Left lung (tissue), 10 donors: ENCODE data around the gene ABCA13. TPM values are rescaled to one million over a fixed set of nuclear protein-coding genes. Genes with fewer than 3 reads are reported as not detected.

Experiments used
- ATAC-seq: fragments of 200-7000 bp; cut with Tn5 transposase; one replicate; pipeline ENCODE4 v1.9.1; 2020; ENCODE audit warnings: moderate library complexity
- DNase-seq, 4 donors: peaks; one replicate each; pipeline ENCODE4 v3.0.0-alpha.2; 2013 to 2020
- H3K27ac ChIP-seq, 2 donors: fragments of 200-600 bp; sonication (generic) in 1 of 2; one replicate each; pipeline versions ENCODE4 v1.5.0 to v1.8.0; 2020 to 2021
- H3K27me3 ChIP-seq, 2 donors: fragments of 200-600 bp; sonication (generic) in 1 of 2; one replicate each; pipeline versions ENCODE4 v1.5.0 to v1.8.0; 2020 to 2021
- H3K36me3 ChIP-seq, 2 donors: fragments of 200-600 bp; sonication (generic) in 1 of 2; one replicate each; pipeline versions ENCODE4 v1.5.0 to v1.8.0; 2020 to 2021
- H3K4me1 ChIP-seq, 2 donors: fragments of 200-600 bp; one replicate each; pipeline ENCODE4 v1.8.0; 2021
- H3K4me3 ChIP-seq, 2 donors: fragments of 200-600 bp; sonication (generic) in 1 of 2; one replicate each; pipeline versions ENCODE4 v1.5.0 to v1.8.0; 2020 to 2021; ENCODE audit warnings: mild to moderate bottlenecking in 1 of 2
- H3K9me3 ChIP-seq, 2 donors: fragments of 200-600 bp; sonication (generic) in 1 of 2; one replicate each; pipeline versions ENCODE4 v1.5.0 to v1.8.0; 2020 to 2021
- intact Hi-C, 2 donors: fragments of 100-400 bp; cut with DNase I; formaldehyde crosslinking; loops; one replicate each; pipeline versions ENCODE4 v1.11.2 to v1.14.2; 2022
- polyA plus RNA-seq, 6 donors: library from polyadenylated mRNA; unstranded; fragments of 120-200 nt; gene quantifications; one replicate each; pipeline ENCODE4 v1.2.1, GENCODE V29; 2013; ENCODE audit not compliant: insufficient read length in 6 of 6
- total RNA-seq, 2 donors: library from RNA; stranded (reverse); fragmentation: NEBNext Ultra II Directional; extraction: Animal tissue kit (Norgen Biotek cat#: 25700); gene quantifications; one replicate each; pipeline ENCODE4 v1.2.1, GENCODE V29; 2021
- TF ChIP-seq, protein P1 (sequence below), 2 donors: fragments of 200-600 bp; sonication (generic) in 1 of 2; IDR thresholded peaks; one replicate each; pipeline versions ENCODE4 v1.5.0 to v1.8.0; 2021; ENCODE audit warnings: antibody characterized with exemption in 2 of 2
- donor health status: DM: no; HTN: yes; CAD: no.
- donor health status: DM: no; HTN: no; CAD: no.

Gene ABCA13
- total and polyA plus RNA-seq, 8 donors: 0.55 to 2.9 (median 1.7) TPM

- Histone ChIP-seq H3K4me3 (no peak overlapping the region), H3K9me3 (no peaks in the 10 kb centered on the region), H3K4me1 (peaks cover 4 to 39% of the 10 kb centered on the region in 2 donors), H3K36me3 (no peaks in the 10 kb centered on the region), H3K27ac (no peak overlapping the region), H3K27me3 (no peaks in the 10 kb centered on the region)
- TF ChIP-seq, protein P1, sequence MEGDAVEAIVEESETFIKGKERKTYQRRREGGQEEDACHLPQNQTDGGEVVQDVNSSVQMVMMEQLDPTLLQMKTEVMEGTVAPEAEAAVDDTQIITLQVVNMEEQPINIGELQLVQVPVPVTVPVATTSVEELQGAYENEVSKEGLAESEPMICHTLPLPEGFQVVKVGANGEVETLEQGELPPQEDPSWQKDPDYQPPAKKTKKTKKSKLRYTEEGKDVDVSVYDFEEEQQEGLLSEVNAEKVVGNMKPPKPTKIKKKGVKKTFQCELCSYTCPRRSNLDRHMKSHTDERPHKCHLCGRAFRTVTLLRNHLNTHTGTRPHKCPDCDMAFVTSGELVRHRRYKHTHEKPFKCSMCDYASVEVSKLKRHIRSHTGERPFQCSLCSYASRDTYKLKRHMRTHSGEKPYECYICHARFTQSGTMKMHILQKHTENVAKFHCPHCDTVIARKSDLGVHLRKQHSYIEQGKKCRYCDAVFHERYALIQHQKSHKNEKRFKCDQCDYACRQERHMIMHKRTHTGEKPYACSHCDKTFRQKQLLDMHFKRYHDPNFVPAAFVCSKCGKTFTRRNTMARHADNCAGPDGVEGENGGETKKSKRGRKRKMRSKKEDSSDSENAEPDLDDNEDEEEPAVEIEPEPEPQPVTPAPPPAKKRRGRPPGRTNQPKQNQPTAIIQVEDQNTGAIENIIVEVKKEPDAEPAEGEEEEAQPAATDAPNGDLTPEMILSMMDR (IDR thresholded peaks at IDR 0.05): no peak
- DNase-seq (no peak), ATAC-seq (no peak)
- intact Hi-C loops: no loop called here
Observed at GRCh38 chr7:48387932-48388331, 216.7 kb downstream of the ABCA13 start.

DNA sequence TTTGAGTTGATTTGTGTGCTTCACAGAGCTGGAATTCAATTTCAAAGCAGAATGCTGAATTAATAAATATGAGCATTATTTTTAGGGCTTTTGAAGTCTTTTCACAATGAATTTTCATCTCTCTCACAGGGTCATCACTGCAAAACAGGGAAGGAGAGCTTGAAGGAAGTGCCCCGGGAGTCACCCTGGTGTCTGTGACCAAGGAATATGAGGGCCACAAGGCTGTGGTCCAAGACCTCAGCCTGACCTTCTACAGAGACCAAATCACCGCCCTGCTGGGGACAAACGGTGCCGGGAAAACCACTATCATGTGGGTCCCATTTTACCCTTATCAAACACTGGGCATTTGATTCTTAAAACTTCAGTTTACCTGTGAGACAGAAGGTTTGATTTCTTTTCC is 217.7 kb downstream of the ABCA13 start:
- DNase-seq (peak in 1 of 4 donors; percentile 44), ATAC-seq (peak; percentile 35)
- H3K27ac ChIP-seq: peak overlapping the region in 1 of 2 donors; percentile 90
- H3K4me1 ChIP-seq: peaks cover 4 to 39% of the 10 kb centered on the region in 2 donors
- intact Hi-C loops: no loop called here
- H3K36me3 ChIP-seq: no peaks in the 10 kb centered on the region
- H3K4me3 ChIP-seq: no peak overlapping the region
- no peaks in the 10 kb centered on the region for H3K27me3 ChIP-seq
- H3K9me3 ChIP-seq: no peaks in the 10 kb centered on the region
- TF ChIP-seq, protein P1 (IDR thresholded peaks at IDR 0.05): no peak

DNA sequence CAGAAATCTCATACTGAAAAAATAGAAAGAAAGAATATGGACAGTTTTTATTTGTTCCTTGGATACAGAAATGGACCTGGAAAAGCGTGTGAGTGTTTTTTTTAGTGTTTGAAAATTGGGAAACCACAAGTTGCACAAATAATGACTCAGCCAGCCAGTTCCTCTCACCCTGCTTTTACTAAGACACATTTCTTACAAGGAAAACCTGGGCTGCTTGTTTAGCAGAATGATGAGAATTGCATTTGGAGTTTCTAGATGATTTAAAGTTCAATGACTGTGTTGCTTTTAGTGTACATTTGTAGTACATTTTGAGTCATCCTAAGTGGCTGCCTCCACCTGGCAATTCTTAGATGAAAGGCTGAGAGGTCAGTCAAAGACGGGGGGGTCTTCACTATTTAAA is 218.7 kb downstream of the ABCA13 start:
- H3K36me3 ChIP-seq: no peaks in the 10 kb centered on the region
- peaks cover 4 to 39% of the 10 kb centered on the region in 2 donors for H3K4me1 ChIP-seq
- no peaks in the 10 kb centered on the region for H3K27me3 ChIP-seq
- peak overlapping the region in 1 of 2 donors; percentile 90 for H3K27ac ChIP-seq
- H3K9me3 ChIP-seq: no peaks in the 10 kb centered on the region
- peak in 2 of 4 donors; percentile 1 to 27 for DNase-seq
- intact Hi-C loops: no loop called here
- TF ChIP-seq, protein P1 (IDR thresholded peaks at IDR 0.05): no peak
- peak; percentile 87 for ATAC-seq
- H3K4me3 ChIP-seq: no peak overlapping the region

GRCh38 chr7:48390388-48391327 is 219.4 kb downstream of the ABCA13 start:
- intact Hi-C loops: no loop called here
- no peaks in the 10 kb centered on the region for H3K27me3 ChIP-seq
- H3K4me3 ChIP-seq: no peak overlapping the region
- H3K4me1 ChIP-seq: peaks cover 4 to 39% of the 10 kb centered on the region in 2 donors
- TF ChIP-seq, protein P1 (IDR thresholded peaks at IDR 0.05): no peak
- peak overlapping the region in 1 of 2 donors; percentile 90 for H3K27ac ChIP-seq
- H3K36me3 ChIP-seq: no peaks in the 10 kb centered on the region
- peak in 2 of 4 donors; percentile 10 to 59 for DNase-seq
- H3K9me3 ChIP-seq: no peaks in the 10 kb centered on the region
- ATAC-seq: peak; percentile 63

DNA sequence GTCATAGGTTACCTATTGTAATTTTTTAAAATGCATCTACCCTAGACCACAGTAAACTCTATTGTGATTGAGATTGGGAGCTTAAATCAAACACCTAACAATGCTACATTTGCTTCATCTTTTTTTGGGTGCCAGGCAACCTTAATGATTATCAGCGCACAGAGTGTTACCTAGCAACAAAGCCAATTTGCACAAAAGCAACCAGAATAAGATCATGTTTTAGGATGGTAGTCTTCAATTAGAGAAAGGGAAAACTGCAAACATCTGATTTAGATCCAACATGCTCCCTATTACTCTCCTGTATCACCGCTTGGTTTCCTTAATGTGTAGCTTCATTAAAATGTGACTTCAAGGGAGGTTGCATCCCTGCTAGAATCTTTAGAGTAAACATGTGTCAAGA is 226.9 kb downstream of the ABCA13 start:
- Histone ChIP-seq H3K4me1 (no peaks in the 10 kb centered on the region), H3K9me3 (no peaks in the 10 kb centered on the region), H3K36me3 (no peaks in the 10 kb centered on the region), H3K27ac (no peak overlapping the region), H3K27me3 (no peaks in the 10 kb centered on the region), H3K4me3 (no peak overlapping the region)
- TF ChIP-seq, protein P1 (IDR thresholded peaks at IDR 0.05): no peak
- ATAC-seq: no peak
- DNase-seq: no peak
- intact Hi-C loops: no loop called here
